Esophagus mucosa (tissue), 1 donor: ENCODE data around the gene MEX3C. TPM values are rescaled to one million over a fixed set of nuclear protein-coding genes. Genes with fewer than 3 reads are reported as not detected.

Experiments used
- total RNA-seq: library from RNA; stranded (reverse); gene quantifications from one replicate; pipeline ENCODE4 v1.2.4, GENCODE V29; 2023
- donor health status: DM: yes; HTN: yes; CAD: no.

The MEX3C gene
- total RNA-seq, 1 donor from 2014 or later, result 19.4 TPM

Other genes with a start within 250 kb of the MEX3C start
- gene ELAC1, start 229.6 kb downstream of the MEX3C start, total RNA-seq, result 5.5 TPM
- gene SMAD4, start 167.5 kb downstream of the MEX3C start, total RNA-seq, result 38.9 TPM